ENCODE data around the gene RRAD. TPM values are rescaled to one million over a fixed set of nuclear protein-coding genes. Genes with fewer than 3 reads are reported as not detected.

Gene RRAD
- total RNA-seq, 1 donor: 0.72 TPM

DNA sequence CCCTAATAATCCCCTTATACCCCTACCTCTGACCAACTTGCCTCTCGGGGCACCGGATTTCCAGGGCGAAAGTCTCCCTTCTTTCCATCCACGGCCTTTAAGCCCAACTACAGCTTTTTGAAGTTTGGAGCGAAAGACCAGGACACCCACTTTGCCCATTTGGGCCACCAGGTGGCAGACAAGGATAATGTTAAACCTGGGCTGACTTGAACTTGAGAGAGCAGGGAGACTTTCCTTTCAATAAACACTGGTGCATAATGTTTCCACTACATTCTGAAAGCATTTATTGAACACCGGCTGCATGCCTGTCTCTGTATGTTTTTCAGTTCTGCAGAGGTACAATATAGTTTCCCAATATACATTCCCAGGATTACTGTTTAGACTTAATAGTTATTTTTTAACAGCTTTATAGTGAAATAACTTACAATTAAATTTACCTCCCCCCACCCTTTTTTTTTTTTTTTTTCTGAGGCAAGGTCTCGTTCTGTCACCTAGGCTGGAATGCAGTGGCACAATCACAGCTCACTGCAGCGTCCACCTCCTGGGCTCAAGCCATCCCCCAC is 28.8 kb upstream of the RRAD start:
- DNase-seq (ENCODE audit: low read depth): peak; percentile 83
- peak; percentile 88 for TF ChIP-seq CTCF (IDR thresholded peaks at IDR 0.05; ENCODE audit: insufficient read depth, low read length)
- H3K4me3 ChIP-seq (ENCODE audit: low read depth, low read length): no peak overlapping the region

- no peak for DNase-seq (ENCODE audit: low read depth)
- H3K4me3 ChIP-seq (ENCODE audit: low read depth, low read length): no peak overlapping the region
- no peak for TF ChIP-seq CTCF (IDR thresholded peaks at IDR 0.05; ENCODE audit: insufficient read depth, low read length)
Measured at GRCh38 chr16:66953462-66954096, 28.2 kb upstream of the RRAD start.

DNA sequence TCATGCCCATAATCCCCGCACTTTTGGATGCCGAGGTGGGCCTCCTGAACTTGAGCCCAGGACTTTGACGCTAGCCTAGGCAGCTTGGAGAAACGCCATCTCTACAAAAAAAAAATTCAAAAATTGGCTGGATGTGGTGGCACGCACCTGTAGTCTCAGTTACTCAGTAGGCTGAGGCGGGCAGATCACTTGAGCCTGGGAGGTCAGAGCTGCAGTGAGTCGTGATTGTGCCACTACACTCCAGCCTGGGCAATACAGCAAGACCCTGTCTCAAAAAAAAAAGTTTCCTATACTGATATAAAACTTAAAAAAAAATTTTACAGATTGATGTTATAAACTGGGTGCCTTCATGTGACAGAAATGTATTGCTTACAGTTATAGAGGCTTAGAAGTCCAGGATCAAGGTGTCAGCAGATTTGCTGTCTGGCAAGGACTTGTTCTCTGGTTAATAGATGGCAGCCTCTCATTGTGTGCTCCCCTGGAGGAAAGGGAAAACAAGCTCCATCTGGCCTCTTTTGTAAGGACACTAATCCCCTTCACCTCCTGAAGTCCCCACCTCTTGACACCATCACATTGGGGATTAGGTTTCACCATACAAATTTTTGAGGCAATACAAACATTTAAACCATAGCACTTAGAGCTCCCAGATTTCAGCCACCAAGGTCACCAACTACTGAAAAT is 27.2 kb upstream of the RRAD start:
- H3K4me3 ChIP-seq (ENCODE audit: low read depth, low read length): no peak overlapping the region
- no peak for DNase-seq (ENCODE audit: low read depth)
- no peak for TF ChIP-seq CTCF (IDR thresholded peaks at IDR 0.05; ENCODE audit: insufficient read depth, low read length)

GRCh38 chr16:66950971-66951790 is 25.8 kb upstream of the RRAD start:
- DNase-seq (ENCODE audit: low read depth): no peak
- no peak for TF ChIP-seq CTCF (IDR thresholded peaks at IDR 0.05; ENCODE audit: insufficient read depth, low read length)
- no peak overlapping the region for H3K4me3 ChIP-seq (ENCODE audit: low read depth, low read length)

GRCh38 chr16:66950437-66950836 is 25.1 kb upstream of the RRAD start:
- H3K4me3 ChIP-seq (ENCODE audit: low read depth, low read length): no peak overlapping the region
- no peak for DNase-seq (ENCODE audit: low read depth)
- no peak for TF ChIP-seq CTCF (IDR thresholded peaks at IDR 0.05; ENCODE audit: insufficient read depth, low read length)

GRCh38 chr16:66949472-66949871 is 24.1 kb upstream of the RRAD start:
- DNase-seq (ENCODE audit: low read depth): no peak
- no peak overlapping the region for H3K4me3 ChIP-seq (ENCODE audit: low read depth, low read length)
- TF ChIP-seq CTCF (IDR thresholded peaks at IDR 0.05; ENCODE audit: insufficient read depth, low read length): no peak
